ENCODE measurements around the gene SPATA46.

Gene SPATA46

DNA sequence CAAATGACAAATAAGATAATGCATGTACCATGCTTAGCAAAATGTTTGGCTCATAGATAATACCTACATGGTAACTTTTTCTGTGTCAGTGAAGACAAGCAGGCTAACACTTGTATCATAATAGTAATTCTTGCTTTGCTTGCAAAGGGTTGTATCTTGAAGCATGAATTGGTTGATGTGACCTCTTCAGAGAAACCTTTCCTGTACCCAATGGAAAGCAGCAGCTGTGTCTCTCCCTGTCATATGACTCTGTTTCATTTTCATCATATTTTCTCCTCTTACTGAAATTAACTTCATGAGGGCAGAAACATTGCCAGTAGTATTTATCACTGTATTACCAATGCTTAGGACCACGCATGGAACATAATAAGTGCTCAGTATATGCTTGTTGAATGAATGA is 30.9 kb upstream of the SPATA46 start:
- H3K79me2 ChIP-seq (ENCODE audit: control insufficient read depth, insufficient read depth, low read length, unreplicated experiment): no peaks in the 10 kb centered on the region
- no peak overlapping the region for H3K4me3 ChIP-seq (ENCODE audit: low read depth, low read length)
- no peaks in the 10 kb centered on the region for H3K36me3 ChIP-seq (ENCODE audit: insufficient read depth, low read length)
- H3K27ac ChIP-seq (ENCODE audit: low read depth, low read length): no peak overlapping the region
- peak overlapping the region; percentile 39 for H2AFZ ChIP-seq (ENCODE audit: low read length, unreplicated experiment)
- no peaks in the 10 kb centered on the region for H3K27me3 ChIP-seq (ENCODE audit: insufficient read depth, low read length)
- peaks cover 31% of the 10 kb centered on the region for H3K4me1 ChIP-seq (ENCODE audit: control insufficient read depth, insufficient read depth, low read length, unreplicated experiment)

DNA sequence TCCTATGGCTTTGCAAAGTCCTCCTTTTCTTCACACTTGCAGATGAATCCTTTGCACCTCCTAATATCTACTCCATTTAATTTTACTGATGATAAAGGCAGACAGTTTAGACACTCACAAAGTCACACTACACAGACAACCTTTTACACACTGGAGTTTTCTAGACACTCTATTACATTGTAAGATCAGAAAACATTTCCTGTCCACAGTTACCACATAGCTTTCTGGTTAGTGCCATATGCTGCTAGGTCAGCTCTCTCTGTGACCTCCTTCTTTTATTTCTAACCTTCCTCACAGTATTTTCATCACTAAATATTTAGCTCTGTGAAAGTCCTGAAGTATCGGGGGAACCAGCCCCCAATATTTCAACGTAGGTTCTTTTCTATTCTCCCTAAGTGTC is 30.2 kb upstream of the SPATA46 start:
- peaks cover 31% of the 10 kb centered on the region for H3K4me1 ChIP-seq (ENCODE audit: control insufficient read depth, insufficient read depth, low read length, unreplicated experiment)
- H3K79me2 ChIP-seq (ENCODE audit: control insufficient read depth, insufficient read depth, low read length, unreplicated experiment): no peaks in the 10 kb centered on the region
- H2AFZ ChIP-seq (ENCODE audit: low read length, unreplicated experiment): no peak overlapping the region
- no peak overlapping the region for H3K4me3 ChIP-seq (ENCODE audit: low read depth, low read length)
- no peaks in the 10 kb centered on the region for H3K36me3 ChIP-seq (ENCODE audit: insufficient read depth, low read length)
- H3K27ac ChIP-seq (ENCODE audit: low read depth, low read length): no peak overlapping the region
- H3K27me3 ChIP-seq (ENCODE audit: insufficient read depth, low read length): no peaks in the 10 kb centered on the region

DNA sequence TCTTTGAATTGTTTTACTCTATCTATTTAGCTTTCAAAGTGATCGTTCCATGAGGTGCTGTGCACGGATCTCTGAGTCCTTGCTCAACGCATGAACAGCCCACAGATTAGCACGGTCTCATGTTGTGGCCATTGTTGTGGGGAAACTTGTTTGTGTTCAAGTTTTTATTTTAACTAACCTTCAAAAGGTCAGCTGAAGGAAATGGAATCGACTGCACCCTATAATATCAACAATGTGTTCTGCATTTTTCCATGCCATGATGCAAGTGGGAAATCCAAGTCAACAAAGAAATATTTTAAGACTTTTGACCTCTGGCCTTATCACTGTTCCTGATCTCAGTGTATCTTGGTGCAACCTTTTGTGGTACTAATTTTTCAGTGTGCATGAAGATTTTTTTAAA is 29.1 kb upstream of the SPATA46 start:
- Histone ChIP-seq H3K79me2 (ENCODE audit: control insufficient read depth, insufficient read depth, low read length, unreplicated experiment) (no peaks in the 10 kb centered on the region), H2AFZ (ENCODE audit: low read length, unreplicated experiment) (no peak overlapping the region), H3K4me3 (ENCODE audit: low read depth, low read length) (no peak overlapping the region), H3K36me3 (ENCODE audit: insufficient read depth, low read length) (no peaks in the 10 kb centered on the region), H3K27me3 (ENCODE audit: insufficient read depth, low read length) (no peaks in the 10 kb centered on the region), H3K27ac (ENCODE audit: low read depth, low read length) (peak overlapping the region; percentile 90), H3K4me1 (ENCODE audit: control insufficient read depth, insufficient read depth, low read length, unreplicated experiment) (peaks cover 31% of the 10 kb centered on the region)

DNA sequence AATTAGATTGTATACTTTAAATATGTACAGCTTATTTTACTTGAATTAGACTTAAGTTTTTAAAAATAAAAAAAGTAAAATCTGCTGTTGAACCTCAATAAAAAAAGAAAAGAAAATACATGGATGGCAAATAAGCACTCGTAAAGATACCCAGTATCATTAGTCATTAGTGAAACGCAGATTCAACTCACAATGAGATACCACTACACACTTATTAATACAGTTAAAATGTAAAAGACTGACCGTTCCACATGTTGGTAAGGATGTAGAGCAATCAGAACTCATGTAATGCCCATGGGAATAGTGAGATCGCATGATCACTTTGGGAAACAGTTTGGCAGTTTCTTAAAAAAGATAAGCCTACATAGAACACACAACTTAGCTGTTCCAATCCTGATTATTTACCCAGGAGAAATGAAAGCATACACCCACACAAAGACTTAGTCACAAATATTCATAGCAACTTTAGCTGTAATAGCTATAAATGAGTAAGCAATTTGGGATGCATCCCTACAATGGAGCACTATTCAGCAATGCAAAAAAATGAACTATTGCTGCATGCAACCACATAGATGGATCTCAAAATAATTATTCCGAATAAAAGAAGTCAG is 28.0 kb upstream of the SPATA46 start:
- Histone ChIP-seq H3K79me2 (ENCODE audit: control insufficient read depth, insufficient read depth, low read length, unreplicated experiment) (no peaks in the 10 kb centered on the region), H3K36me3 (ENCODE audit: insufficient read depth, low read length) (no peaks in the 10 kb centered on the region), H3K27ac (ENCODE audit: low read depth, low read length) (peak overlapping the region; percentile 90), H3K4me3 (ENCODE audit: low read depth, low read length) (peak overlapping the region; percentile 59), H2AFZ (ENCODE audit: low read length, unreplicated experiment) (peak overlapping the region; percentile 29), H3K4me1 (ENCODE audit: control insufficient read depth, insufficient read depth, low read length, unreplicated experiment) (peaks cover 31% of the 10 kb centered on the region), H3K27me3 (ENCODE audit: insufficient read depth, low read length) (no peaks in the 10 kb centered on the region)

DNA sequence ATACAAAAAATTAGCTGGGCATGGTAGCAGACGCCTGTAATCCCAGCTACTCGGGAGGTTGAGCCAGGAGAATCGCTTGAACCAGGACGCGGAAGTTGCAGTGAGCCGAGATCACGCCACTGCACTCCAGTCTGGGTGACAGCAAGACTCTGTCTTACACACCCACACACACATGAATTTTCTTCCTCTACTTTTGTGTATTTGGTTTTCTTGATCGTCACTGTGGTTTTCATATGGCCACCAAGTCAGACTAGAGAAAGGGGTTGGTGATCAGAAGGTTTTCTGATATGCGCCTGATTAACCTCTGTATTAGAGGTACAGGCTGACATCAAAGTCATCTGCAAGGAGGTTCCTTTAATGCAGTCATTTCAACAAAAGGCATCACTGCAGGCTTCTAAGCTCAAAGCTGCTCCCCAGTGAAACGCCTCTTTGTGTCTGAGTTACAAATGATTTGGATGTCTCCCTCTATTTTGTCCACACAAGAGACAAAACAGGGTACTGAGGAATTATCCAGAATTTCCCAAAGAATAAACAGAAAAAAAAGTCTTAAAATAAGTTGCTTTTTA is 24.2 kb upstream of the SPATA46 start:
- H3K27me3 ChIP-seq (ENCODE audit: insufficient read depth, low read length): no peaks in the 10 kb centered on the region
- H3K4me1 ChIP-seq (ENCODE audit: control insufficient read depth, insufficient read depth, low read length, unreplicated experiment): peaks cover 15% of the 10 kb centered on the region
- no peaks in the 10 kb centered on the region for H3K79me2 ChIP-seq (ENCODE audit: control insufficient read depth, insufficient read depth, low read length, unreplicated experiment)
- no peaks in the 10 kb centered on the region for H3K36me3 ChIP-seq (ENCODE audit: insufficient read depth, low read length)
- no peak overlapping the region for H3K27ac ChIP-seq (ENCODE audit: low read depth, low read length)
- no peak overlapping the region for H3K4me3 ChIP-seq (ENCODE audit: low read depth, low read length)
- H2AFZ ChIP-seq (ENCODE audit: low read length, unreplicated experiment): no peak overlapping the region

DNA sequence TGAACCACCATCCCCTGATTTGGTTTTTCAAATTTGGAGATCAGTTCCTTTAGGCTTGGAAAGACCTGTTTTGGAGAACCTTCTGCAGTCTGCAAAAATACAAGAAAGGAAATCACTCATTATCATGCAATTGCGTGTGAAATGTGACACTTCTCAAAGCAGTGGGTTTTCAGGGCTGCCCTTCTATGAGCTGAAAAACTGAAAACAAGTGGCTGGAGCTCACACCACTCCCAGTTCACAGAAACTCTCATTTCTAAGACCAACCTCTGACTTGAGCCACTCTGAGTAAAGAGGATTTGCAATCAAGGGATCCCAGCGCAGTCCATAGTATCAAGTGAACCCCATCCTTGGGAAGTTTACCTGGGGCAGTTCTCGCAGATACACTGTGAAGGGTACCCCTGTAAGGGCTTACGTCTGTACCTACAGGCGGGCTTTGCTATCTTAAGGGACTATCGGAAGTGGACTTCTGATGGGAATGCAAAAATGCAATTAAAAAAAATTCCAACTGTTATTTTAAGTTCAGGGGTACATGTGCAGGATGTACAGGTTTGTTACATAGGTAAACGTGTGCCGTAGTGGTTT is 22.4 kb upstream of the SPATA46 start:
- H2AFZ ChIP-seq (ENCODE audit: low read length, unreplicated experiment): no peak overlapping the region
- H3K27me3 ChIP-seq (ENCODE audit: insufficient read depth, low read length): no peaks in the 10 kb centered on the region
- no peak overlapping the region for H3K4me3 ChIP-seq (ENCODE audit: low read depth, low read length)
- no peaks in the 10 kb centered on the region for H3K79me2 ChIP-seq (ENCODE audit: control insufficient read depth, insufficient read depth, low read length, unreplicated experiment)
- H3K4me1 ChIP-seq (ENCODE audit: control insufficient read depth, insufficient read depth, low read length, unreplicated experiment): peaks cover 5% of the 10 kb centered on the region
- H3K27ac ChIP-seq (ENCODE audit: low read depth, low read length): no peak overlapping the region
- no peaks in the 10 kb centered on the region for H3K36me3 ChIP-seq (ENCODE audit: insufficient read depth, low read length)

DNA sequence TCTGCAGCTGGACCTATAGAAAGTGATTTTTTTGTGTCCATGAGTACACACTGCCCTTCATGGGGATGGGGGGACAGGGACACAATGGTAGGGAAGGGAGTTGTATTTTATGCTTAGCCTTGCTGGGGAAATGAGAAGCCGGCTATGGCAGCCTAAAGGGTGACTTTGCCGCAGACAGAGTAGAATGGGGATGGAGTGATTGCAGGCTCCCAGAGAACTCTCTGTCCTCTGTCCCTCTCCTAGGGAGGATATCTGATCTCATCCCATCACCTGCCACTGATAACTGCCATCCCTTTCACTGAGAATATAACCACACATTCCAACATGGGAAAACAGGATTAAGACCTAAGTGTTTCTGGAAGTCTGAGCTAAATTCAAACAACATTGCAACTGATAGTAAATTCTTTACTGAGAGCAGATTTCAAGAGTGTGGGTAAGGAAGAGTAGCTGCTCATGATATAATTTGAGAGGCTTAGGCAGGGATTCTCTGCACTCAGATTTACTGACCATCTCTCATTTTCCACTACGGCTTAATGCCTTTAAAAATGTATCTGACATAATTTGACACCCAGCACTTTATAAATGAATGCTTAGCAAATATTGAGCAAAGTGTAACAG is 21.4 kb upstream of the SPATA46 start:
- Histone ChIP-seq H3K4me3 (ENCODE audit: low read depth, low read length) (no peak overlapping the region), H3K27me3 (ENCODE audit: insufficient read depth, low read length) (no peaks in the 10 kb centered on the region), H2AFZ (ENCODE audit: low read length, unreplicated experiment) (no peak overlapping the region), H3K4me1 (ENCODE audit: control insufficient read depth, insufficient read depth, low read length, unreplicated experiment) (peaks cover 5% of the 10 kb centered on the region), H3K36me3 (ENCODE audit: insufficient read depth, low read length) (no peaks in the 10 kb centered on the region), H3K27ac (ENCODE audit: low read depth, low read length) (no peak overlapping the region), H3K79me2 (ENCODE audit: control insufficient read depth, insufficient read depth, low read length, unreplicated experiment) (no peaks in the 10 kb centered on the region)

DNA sequence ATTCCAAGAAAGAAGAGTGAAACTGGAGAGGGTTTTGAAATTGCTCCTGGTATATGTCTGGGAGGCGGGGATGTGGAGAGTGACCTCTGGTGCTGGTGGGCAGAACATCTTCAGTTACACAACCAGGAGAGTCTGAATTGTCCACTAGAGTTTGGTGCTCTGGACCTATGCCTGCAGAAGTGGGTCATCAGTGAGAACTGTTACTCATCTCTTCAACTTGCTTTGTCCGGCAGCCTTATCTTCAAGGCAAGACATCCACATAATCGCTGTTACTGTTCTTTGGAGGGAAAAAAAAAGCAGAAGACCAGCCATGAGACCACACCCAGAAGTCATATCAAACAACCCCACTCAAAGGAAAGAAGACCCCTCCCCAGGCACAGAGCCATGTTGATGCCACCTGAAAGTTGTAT is 20.4 kb upstream of the SPATA46 start:
- no peaks in the 10 kb centered on the region for H3K79me2 ChIP-seq (ENCODE audit: control insufficient read depth, insufficient read depth, low read length, unreplicated experiment)
- no peaks in the 10 kb centered on the region for H3K27me3 ChIP-seq (ENCODE audit: insufficient read depth, low read length)
- no peak overlapping the region for H3K27ac ChIP-seq (ENCODE audit: low read depth, low read length)
- H3K4me3 ChIP-seq (ENCODE audit: low read depth, low read length): no peak overlapping the region
- no peaks in the 10 kb centered on the region for H3K36me3 ChIP-seq (ENCODE audit: insufficient read depth, low read length)
- peaks cover 5% of the 10 kb centered on the region for H3K4me1 ChIP-seq (ENCODE audit: control insufficient read depth, insufficient read depth, low read length, unreplicated experiment)
- H2AFZ ChIP-seq (ENCODE audit: low read length, unreplicated experiment): no peak overlapping the region

DNA sequence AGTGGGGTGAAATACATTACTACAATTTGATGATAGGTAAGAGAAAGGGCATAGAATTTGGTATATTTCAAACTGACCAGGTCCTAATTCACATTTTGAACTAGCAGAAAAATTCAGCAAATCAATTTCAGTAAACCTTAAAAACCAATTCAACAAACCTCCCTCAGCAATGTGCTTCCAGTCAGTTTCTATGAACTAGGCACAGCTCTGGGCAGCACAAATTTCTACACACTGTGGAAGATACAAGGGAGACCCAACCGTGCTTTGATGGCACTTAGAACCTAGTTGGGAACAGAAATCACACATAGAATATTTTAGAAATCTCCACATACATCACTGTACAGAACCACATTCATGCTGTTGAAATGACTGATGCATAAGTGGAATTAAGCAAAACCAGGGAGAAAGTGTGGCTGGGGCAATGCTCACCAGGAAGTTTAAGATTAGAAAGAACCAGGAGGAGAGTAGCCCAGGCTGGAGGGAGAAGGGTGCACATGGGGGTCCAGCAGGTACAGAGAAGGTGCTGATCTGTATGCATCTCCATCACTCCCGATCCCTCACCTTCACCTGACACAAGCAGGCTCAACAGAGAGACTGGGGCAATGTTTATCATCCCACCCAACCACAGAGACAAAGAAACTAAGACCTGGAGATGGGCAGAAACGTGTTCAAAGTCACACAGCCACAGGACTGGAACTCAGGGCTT is 19.7 kb upstream of the SPATA46 start:
- Histone ChIP-seq H3K36me3 (ENCODE audit: insufficient read depth, low read length) (no peaks in the 10 kb centered on the region), H3K27ac (ENCODE audit: low read depth, low read length) (no peak overlapping the region), H3K79me2 (ENCODE audit: control insufficient read depth, insufficient read depth, low read length, unreplicated experiment) (no peaks in the 10 kb centered on the region), H3K4me1 (ENCODE audit: control insufficient read depth, insufficient read depth, low read length, unreplicated experiment) (peaks cover 5% of the 10 kb centered on the region), H2AFZ (ENCODE audit: low read length, unreplicated experiment) (no peak overlapping the region), H3K4me3 (ENCODE audit: low read depth, low read length) (no peak overlapping the region), H3K27me3 (ENCODE audit: insufficient read depth, low read length) (no peaks in the 10 kb centered on the region)

DNA sequence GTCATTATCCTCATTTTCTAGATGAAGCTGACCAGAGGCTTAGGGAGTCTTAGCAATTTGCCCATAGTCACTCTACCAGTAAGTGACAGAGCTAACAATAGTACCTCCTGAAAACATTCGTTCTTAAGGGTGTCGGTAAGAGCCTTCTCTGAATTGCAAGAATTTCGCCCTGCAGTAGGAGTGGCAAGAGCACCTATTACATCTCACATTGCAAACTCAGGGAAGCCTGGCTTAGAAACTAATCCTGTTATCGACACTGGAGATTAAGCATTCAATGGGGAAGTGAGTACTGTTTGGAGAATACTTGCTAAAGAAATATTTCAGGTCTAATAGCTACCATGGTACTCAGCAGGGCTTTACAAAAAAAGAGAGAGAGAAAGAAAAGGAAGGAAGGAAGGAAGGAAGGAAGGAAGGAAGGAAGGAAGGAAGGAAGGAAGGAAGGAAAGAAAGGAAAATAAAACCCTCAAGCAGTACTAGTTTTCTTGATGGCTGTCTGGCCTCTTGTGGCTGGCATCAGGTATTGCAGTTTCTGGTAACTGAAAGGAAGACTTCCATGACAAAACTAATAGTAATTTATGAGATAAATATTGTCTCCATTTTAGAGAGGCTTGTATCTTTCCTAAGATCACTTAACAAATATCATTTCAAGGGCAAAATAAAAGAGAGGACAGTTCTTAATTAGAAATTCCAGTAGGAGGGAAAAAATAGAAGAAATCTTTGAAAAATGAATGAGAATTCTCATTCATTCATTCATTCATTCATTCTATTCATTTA is 15.3 kb upstream of the SPATA46 start:
- Histone ChIP-seq H3K4me1 (ENCODE audit: control insufficient read depth, insufficient read depth, low read length, unreplicated experiment) (no peaks in the 10 kb centered on the region), H3K79me2 (ENCODE audit: control insufficient read depth, insufficient read depth, low read length, unreplicated experiment) (no peaks in the 10 kb centered on the region), H3K27ac (ENCODE audit: low read depth, low read length) (no peak overlapping the region), H3K36me3 (ENCODE audit: insufficient read depth, low read length) (no peaks in the 10 kb centered on the region), H2AFZ (ENCODE audit: low read length, unreplicated experiment) (peak overlapping the region; percentile 44), H3K27me3 (ENCODE audit: insufficient read depth, low read length) (no peaks in the 10 kb centered on the region), H3K4me3 (ENCODE audit: low read depth, low read length) (no peak overlapping the region)
